Neutrophil (primary cell): ENCODE data around the gene APBA2.

Experiments used
- H3K27ac ChIP-seq: fragments of 200-600 bp; sonication (generic); 2 replicates; pipeline ENCODE4 v1.5.1; 2016; ENCODE audit warnings: mild to moderate bottlenecking, moderate library complexity
- H3K27me3 ChIP-seq: fragments of 200-600 bp; sonication (generic); 2 replicates; pipeline ENCODE4 v1.6.0; 2016; ENCODE audit warnings: mild to moderate bottlenecking
- H3K36me3 ChIP-seq: fragments of 200-600 bp; sonication (generic); 2 replicates; pipeline ENCODE4 v1.5.1; 2017
- H3K4me1 ChIP-seq, 2 experiments: fragments of 200-600 bp in 1 of 2; sonication (generic) in 1 of 2; 1 replicate in 1 of 2; 2 replicates in 1 of 2; pipeline versions ENCODE4 v1.5.1 to v1.6.1; 2013 to 2016; ENCODE audit warnings: low read depth in 1 of 2, low read length in 1 of 2, mild to moderate bottlenecking in 1 of 2, moderate library complexity in 1 of 2; ENCODE audit not compliant: control insufficient read depth in 1 of 2, insufficient read depth in 1 of 2
- H3K4me3 ChIP-seq, 2 experiments: fragments of 200-600 bp in 1 of 2; sonication (generic) in 1 of 2; 1 replicate in 1 of 2; 2 replicates in 1 of 2; pipeline ENCODE4 v1.5.1; 2013 to 2016; ENCODE audit warnings: low read depth in 1 of 2, low read length in 1 of 2, mild to moderate bottlenecking in 1 of 2, moderate library complexity in 1 of 2
- H3K9me3 ChIP-seq: fragments of 200-600 bp; sonication (generic); 2 replicates; pipeline ENCODE4 v1.5.1; 2016
- TF ChIP-seq, protein P1 (sequence below): fragments of 200-600 bp; sonication (generic); IDR thresholded peaks from 2 replicates; pipeline ENCODE4 v1.5.1; 2016; ENCODE audit warnings: antibody characterized with exemption

The APBA2 gene

DNA sequence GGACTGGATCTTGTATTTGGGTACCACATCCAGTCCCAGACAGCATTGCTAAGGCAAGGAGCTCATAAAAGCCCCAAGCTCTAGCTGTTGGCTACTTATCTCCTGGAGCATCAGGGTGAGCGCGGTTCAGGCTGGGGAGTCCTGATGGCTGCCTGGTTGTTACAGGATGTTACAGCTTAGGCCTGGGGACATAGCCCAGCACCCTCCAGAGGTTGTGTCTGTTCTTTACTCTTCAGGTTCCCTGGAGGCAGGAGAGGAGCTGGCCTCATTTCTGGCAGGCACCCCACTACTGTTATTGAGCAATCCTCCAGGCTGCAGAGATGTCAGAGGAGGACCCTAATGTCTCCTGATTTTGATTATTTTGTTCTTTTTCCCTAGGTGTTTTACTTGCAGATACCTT, 26.6 kb downstream of the APBA2 start:
- no peaks in the 10 kb centered on the region for H3K4me1 ChIP-seq
- no peak overlapping the region for H3K27ac ChIP-seq
- H3K4me3 ChIP-seq: no peak overlapping the region
- TF ChIP-seq, protein P1, sequence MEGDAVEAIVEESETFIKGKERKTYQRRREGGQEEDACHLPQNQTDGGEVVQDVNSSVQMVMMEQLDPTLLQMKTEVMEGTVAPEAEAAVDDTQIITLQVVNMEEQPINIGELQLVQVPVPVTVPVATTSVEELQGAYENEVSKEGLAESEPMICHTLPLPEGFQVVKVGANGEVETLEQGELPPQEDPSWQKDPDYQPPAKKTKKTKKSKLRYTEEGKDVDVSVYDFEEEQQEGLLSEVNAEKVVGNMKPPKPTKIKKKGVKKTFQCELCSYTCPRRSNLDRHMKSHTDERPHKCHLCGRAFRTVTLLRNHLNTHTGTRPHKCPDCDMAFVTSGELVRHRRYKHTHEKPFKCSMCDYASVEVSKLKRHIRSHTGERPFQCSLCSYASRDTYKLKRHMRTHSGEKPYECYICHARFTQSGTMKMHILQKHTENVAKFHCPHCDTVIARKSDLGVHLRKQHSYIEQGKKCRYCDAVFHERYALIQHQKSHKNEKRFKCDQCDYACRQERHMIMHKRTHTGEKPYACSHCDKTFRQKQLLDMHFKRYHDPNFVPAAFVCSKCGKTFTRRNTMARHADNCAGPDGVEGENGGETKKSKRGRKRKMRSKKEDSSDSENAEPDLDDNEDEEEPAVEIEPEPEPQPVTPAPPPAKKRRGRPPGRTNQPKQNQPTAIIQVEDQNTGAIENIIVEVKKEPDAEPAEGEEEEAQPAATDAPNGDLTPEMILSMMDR: no peak
- H3K9me3 ChIP-seq: no peaks in the 10 kb centered on the region
- peaks cover 21% of the 10 kb centered on the region for H3K27me3 ChIP-seq
- no peaks in the 10 kb centered on the region for H3K36me3 ChIP-seq

DNA sequence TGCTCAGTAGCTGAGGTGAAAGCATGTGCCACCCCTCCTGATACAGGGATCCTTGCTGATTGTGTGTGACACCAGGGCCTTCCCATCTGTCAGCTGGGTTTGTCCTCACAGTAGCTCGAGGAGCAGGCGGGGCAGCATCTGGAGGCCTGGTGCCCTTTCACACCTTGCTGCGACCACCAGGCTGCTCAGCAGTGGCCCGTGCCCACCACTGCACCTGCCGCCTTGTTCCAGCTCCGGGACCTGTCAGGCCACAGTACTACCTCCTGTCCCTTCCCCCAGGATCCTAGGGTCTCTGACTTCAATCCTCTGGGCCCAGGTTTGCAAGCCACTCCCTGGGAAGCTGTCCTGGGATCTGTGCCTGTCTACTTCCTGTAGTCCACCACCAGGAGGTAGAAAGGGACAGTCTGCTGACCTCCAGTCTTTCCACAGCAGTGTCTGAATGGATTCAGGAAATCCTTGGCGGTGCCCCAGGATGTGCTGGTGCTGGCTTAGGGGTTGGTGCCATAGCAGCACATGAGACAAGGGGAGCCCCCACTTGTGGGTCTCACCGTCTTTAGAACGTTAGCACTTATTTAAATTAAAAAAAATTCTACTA, 27.5 kb downstream of the APBA2 start:
- H3K36me3 ChIP-seq: no peaks in the 10 kb centered on the region
- no peaks in the 10 kb centered on the region for H3K9me3 ChIP-seq
- H3K27me3 ChIP-seq: peaks cover 30% of the 10 kb centered on the region
- H3K27ac ChIP-seq: no peak overlapping the region
- TF ChIP-seq, protein P1: no peak
- H3K4me1 ChIP-seq: no peaks in the 10 kb centered on the region
- no peak overlapping the region for H3K4me3 ChIP-seq

DNA sequence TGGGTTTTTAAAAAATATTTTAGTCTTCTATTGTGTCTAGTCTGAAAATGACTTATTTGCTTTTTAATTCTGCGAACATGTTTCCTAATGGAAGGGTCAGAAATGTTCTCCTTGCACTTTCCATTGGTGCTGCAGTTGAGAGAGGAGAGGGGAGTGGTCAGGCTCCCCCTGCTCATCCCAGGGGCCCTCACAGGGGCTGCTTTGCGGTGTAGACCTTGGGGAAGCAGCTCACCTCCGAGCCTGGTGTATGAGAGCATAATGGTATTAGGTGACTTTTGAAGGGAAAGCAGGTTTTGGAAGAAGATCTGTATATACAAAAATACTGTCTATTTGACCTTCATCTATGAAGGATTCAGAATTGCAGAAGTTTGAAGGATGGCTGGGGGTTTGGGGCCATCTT, 28.3 kb downstream of the APBA2 start:
- no peak overlapping the region for H3K4me3 ChIP-seq
- H3K4me1 ChIP-seq: no peaks in the 10 kb centered on the region
- H3K27ac ChIP-seq: no peak overlapping the region
- H3K36me3 ChIP-seq: no peaks in the 10 kb centered on the region
- H3K9me3 ChIP-seq: no peaks in the 10 kb centered on the region
- TF ChIP-seq, protein P1: no peak
- peaks cover 33% of the 10 kb centered on the region for H3K27me3 ChIP-seq

DNA sequence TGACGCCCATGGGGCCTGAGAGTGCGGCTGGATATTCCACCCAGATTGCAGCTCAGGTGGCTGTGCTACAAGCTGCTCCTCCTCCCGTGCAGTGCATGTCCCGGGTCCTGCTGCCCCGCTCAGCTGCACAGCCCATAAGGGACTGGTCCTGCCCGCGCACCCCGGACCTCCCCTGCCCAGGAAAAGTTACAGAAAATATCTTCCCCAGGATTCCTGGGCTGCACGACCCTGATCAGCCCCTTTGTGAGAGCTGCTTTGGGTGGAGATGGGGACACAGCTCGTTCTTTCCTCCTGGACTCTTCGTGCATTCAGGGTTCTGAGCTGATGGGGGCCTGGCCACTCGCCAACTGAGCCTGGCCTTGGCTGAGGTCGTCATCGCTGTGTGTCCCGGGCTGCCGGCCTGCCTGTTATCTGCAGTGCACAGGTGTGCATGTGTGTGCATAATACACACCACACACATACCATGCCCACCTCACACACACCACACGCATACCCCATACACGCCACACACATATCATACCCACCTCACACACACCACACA, 28.8 kb downstream of the APBA2 start:
- Histone ChIP-seq H3K27ac (no peak overlapping the region), H3K27me3 (peaks cover 38% of the 10 kb centered on the region), H3K36me3 (no peaks in the 10 kb centered on the region), H3K4me3 (no peak overlapping the region), H3K9me3 (no peaks in the 10 kb centered on the region), H3K4me1 (no peaks in the 10 kb centered on the region)
- TF ChIP-seq, protein P1: no peak

DNA sequence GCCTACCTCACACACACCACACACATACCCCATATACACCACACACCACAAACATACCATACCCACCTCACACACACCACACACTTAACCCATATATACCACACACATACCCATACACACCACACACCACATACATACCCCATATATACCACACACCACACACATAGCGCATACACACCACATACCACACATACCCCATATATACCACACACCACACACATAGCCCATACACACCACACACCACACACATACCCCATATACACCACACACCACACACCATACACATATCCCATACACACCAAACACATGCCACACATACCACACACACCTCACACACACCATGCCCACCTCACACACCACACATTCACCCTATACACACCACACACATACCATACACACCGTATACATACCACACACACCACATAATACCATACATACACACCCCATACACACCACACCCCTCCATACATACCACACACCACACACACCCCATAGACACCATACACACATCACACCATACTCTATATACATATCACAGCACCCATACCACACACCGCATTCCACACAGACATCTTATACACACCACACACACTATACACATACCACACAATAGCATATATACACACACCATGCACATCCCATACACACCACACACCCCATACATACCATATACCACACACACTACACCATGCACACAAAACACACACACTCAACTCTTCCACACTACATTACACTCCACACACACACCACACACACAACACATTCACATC, 29.5 kb downstream of the APBA2 start:
- Histone ChIP-seq H3K4me1 (no peaks in the 10 kb centered on the region), H3K27me3 (peaks cover 42% of the 10 kb centered on the region), H3K4me3 (no peak overlapping the region), H3K36me3 (no peaks in the 10 kb centered on the region), H3K9me3 (no peaks in the 10 kb centered on the region), H3K27ac (no peak overlapping the region)
- TF ChIP-seq, protein P1: no peak
